AG09319 (cell line): ENCODE results near the gene C10orf95.

Experiments
- DNase-seq: peaks from one replicate; pipeline ENCODE4 v3.0.0-alpha.2; 2010; ENCODE audit warnings: low read depth; ENCODE audit errors: extremely low read depth
- CTCF ChIP-seq: IDR thresholded peaks from 2 replicates; pipeline ENCODE4 v1.5.1; 2011; ENCODE audit warnings: low read depth, mild to moderate bottlenecking, inconsistent platforms, low read length, moderate library complexity

Gene C10orf95

GRCh38 chr10:102406815-102407214 lies 44.5 kb downstream of the C10orf95 start:
- no peak for TF ChIP-seq CTCF
- no peak for DNase-seq

- TF ChIP-seq CTCF, result no peak
- no peak for DNase-seq
Measured at GRCh38 chr10:102405632-102406031, 45.7 kb downstream of the C10orf95 start.

- no peak for DNase-seq
- TF ChIP-seq CTCF, result no peak
Measured at GRCh38 chr10:102405108-102405571, 46.2 kb downstream of the C10orf95 start.

- no peak for DNase-seq
- no peak for TF ChIP-seq CTCF
Measured at GRCh38 chr10:102404361-102405107, 46.8 kb downstream of the C10orf95 start.

GRCh38 chr10:102403115-102403514 lies 48.2 kb downstream of the C10orf95 start:
- no peak for TF ChIP-seq CTCF
- no peak for DNase-seq

GRCh38 chr10:102402512-102402896 lies 48.8 kb downstream of the C10orf95 start:
- no peak for TF ChIP-seq CTCF
- no peak for DNase-seq

GRCh38 chr10:102401735-102402511 lies 49.4 kb downstream of the C10orf95 start:
- TF ChIP-seq CTCF, result no peak
- no peak for DNase-seq
